C4-2B (cell line): ENCODE measurements around the gene MBTPS1.
"Not testable (repeated sequence)": the region's sequence is repeated elsewhere in the genome, so short reads cannot be mapped to it uniquely, and the experiment has no call there.

Source experiments
- H3K27ac ChIP-seq: fragments of 450-650 bp; 2 replicates; pipeline ENCODE4 v1.5.1; 2017
- CTCF ChIP-seq: fragments of 450-650 bp; conservative IDR thresholded peaks from 2 replicates; pipeline ENCODE4 v1.5.1; 2017; ENCODE audit warnings: mild to moderate bottlenecking
- ZFX ChIP-seq: fragments of 450-650 bp; IDR thresholded peaks from 2 replicates; pipeline ENCODE4 v1.6.1; 2017

MBTPS1 gene

GRCh38 chr16:84119368-84119767, 2.6 kb upstream of the MBTPS1 start:
- TF ChIP-seq CTCF (no peak), ZFX (no peak)
- H3K27ac ChIP-seq = no peak overlapping the region

DNA sequence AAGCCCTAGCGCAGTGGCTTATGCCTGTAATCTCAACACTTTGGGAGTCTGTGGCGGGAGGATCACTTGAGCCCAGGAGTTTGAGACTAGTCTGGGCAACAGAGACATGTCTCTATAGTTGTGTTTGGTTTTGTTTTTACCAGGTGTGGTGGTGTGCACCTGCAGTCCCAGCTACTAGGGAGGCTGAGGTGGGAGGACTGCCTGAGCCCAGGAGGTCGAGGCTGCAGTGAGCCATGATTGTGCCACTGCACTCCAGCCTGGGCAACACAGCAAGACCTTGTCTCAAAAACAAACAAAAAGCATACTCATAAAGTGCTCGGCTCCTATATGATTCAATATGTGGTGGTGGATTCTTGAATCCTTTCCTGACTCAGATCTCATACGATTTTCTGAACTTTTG, 1.6 kb upstream of the MBTPS1 start:
- not testable (repeated sequence) for H3K27ac ChIP-seq

GRCh38 chr16:84117494-84117843, 727 bp upstream of the MBTPS1 start:
- no peak for TF ChIP-seq CTCF
- TF ChIP-seq ZFX = no peak
- peak overlapping the region; percentile 93 for H3K27ac ChIP-seq

DNA sequence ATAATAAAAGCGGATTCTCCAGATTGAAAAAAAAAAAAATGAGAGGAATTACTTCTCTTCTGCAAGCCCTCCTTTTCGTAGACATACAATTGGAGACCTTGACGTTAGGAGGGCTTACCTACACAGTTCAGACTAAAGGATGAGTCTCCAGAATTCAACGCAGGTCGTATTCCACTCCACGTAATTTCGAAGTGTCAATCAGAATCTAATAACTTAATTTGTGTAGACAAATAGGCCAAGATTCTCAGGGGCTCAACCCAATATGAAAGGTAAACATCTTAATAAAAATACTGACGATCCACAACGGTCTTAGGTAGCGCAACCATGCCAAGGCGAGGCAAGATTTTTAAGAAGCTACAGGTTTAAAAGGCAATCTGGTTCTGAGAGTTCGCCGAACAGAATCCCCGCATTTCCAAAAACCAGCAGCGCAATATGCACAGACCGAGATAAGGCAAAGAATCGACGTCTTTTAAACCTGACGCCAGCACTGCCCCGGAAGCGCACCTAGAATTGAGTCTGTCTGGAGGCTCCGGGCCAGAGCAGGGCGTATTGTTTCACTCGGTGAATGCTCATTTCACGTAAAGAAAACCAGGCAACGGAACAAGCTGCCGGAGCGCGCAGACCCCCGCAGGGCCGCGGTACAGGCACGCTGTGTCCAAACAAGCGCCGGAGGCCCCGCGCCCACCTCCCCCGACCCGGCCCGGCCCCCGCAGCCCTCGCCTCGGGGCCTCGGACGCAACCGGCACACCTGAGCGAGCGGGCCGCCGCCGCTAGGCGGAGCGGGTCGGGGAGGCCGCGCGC, 623 bp downstream of the MBTPS1 start:
- peak overlapping the region; percentile 93 for H3K27ac ChIP-seq

DNA sequence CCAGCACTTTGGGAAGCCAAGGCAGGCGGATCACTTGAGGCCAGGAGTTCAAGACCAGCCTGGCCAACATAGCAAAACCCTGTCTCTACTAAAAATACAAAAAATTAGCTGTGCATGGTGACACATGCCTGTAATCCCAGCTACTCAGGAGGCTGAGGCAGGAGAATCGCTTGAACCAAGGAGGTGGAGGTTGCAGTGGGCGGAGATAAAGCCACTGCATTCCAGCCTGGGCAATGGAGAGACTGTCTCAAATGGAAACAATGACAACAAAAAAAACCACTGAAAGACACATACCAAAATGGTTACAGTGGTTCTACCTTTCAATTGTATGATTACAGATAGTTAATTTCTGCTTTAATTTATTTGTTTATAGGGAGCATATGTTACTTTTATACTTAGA, 4.8 kb downstream of the MBTPS1 start:
- H3K27ac ChIP-seq = not testable (repeated sequence)

More for the DNA sequence above, 623 bp downstream of the MBTPS1 start:
- TF ChIP-seq ZFX (peak; percentile 88), CTCF (peak; percentile 44)

DNA sequence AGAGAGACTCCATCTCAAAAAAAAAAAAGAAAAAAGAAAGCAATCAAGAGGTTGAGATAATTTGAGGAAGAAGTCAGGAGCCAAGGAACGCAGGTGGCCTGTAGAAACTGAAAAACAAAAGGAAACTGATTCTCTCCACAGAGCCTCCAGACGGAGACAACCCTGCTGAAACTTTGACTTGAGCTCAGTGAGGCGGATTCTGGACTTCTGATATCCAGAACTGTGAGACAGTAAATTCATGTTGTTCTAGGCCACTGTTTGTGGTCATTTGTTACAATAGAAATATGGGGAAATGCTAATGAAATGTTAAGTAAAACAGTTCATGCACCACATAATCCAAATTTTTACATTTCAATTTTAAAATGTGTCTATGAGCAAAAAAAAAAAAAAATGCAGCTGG, 5.2 kb downstream of the MBTPS1 start:
- H3K27ac ChIP-seq = no peak overlapping the region
- TF ChIP-seq ZFX = no peak
- no peak for TF ChIP-seq CTCF

DNA sequence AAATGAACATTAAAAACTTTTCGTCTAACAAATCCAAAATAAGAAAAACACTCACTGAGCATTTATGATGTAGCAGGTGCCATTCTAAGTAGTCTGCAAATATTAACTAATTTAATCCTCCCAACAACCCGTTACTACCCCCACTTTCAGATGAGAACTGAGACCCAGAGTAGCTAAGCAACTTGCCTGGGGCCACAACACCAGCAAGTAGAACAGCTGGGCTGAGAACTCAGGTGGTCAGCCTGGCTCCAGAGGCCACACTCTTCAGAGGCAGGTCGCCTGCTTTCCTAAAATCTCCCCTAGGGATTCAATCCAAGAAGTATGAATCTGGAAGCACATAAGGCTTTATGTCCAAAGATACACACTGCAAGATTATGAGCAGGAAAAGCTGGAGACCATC, 6.2 kb downstream of the MBTPS1 start:
- TF ChIP-seq ZFX (no peak), CTCF (no peak)
- no peak overlapping the region for H3K27ac ChIP-seq

GRCh38 chr16:84109598-84110335, 7.0 kb downstream of the MBTPS1 start:
- TF ChIP-seq ZFX (no peak), CTCF (no peak)
- H3K27ac ChIP-seq = no peak overlapping the region
